ENCODE measurements around the gene ALKAL2.

ALKAL2 gene

DNA sequence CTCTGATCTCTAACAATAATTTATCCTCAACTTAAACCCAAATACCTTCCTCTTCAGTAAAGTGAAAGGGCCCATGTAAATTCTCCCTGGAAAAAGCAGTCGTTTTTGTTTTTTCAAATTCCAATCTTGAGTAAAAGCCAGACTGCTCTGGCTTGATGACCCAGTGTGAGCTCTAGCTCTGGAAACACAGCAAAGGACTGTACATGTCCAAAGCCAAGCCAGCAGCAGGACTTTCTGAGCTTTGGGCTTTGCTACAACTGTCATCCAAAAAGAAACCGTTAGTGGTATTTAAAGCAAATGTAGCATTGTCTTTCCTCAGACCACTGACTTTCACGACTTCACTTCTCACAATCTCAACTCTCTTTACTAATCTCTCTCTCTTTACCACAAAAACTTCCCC, 49.5 kb downstream of the ALKAL2 start:
- no peak for FAIRE-seq

DNA sequence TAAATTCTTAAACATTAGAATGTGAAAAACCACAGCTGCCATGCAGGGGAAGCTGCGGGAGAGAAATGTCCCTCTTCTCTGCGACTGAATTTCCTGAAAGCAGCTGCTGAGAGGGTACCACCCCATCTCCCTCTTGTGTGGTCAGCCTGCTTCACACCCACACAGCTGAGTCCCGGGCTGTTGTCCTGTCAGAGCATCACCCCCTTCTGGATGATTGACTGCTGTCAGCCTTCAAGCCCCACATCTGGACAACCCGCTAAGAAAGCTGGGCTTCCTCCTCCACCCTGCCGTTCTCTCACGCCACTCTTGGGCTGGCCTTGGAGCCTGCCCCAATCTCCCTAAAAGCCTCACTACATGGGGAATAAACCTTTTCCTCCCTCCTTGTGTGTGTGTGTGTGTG, 50.0 kb downstream of the ALKAL2 start:
- FAIRE-seq: no peak

DNA sequence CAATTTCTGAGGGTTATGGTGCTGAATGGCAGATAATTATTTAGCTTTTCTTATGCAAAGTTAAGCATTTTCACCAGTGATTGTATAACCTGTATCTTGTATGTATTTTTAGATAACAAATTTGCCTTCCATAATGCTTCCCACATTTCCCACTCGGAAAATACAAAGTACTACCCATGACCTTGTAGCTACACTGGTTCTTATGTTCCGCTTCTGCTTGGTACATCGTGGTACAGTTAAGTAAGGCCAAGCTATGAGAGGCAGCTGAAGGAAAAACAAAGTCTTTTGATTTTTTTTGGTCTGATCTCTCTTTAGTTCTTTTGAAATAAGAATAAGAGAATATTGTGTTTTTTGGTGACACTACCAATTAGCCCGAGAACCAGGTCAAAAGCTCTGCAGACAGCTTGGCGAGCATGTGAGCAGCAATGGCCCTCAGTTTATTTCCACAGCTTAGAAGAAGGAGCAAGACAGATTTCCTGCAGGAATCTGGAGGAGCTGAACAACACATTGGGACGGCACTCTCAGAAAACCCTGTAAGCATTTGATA, 50.8 kb downstream of the ALKAL2 start:
- no peak for FAIRE-seq

DNA sequence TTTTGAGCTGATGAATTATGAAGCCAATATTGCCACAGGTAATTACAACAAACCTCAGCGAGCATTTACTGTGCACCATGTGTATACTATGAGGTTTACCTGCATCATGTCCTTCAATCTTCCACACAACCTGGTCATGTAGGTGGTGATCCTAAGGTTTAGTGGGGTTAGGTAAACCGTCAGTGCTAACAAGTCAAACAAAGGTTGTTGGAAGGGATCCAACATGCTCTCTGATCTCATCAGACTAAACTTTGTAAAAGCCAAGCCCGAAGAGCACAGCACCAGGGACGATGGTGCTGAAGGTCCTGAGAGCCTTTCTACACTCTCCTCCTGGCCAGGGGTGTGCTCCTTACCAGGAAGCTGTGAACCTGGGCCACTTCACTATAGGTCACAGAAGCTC, 53.5 kb downstream of the ALKAL2 start:
- no peak for FAIRE-seq

GRCh38 chr2:233030-233429, 54.9 kb downstream of the ALKAL2 start:
- no peak for FAIRE-seq

DNA sequence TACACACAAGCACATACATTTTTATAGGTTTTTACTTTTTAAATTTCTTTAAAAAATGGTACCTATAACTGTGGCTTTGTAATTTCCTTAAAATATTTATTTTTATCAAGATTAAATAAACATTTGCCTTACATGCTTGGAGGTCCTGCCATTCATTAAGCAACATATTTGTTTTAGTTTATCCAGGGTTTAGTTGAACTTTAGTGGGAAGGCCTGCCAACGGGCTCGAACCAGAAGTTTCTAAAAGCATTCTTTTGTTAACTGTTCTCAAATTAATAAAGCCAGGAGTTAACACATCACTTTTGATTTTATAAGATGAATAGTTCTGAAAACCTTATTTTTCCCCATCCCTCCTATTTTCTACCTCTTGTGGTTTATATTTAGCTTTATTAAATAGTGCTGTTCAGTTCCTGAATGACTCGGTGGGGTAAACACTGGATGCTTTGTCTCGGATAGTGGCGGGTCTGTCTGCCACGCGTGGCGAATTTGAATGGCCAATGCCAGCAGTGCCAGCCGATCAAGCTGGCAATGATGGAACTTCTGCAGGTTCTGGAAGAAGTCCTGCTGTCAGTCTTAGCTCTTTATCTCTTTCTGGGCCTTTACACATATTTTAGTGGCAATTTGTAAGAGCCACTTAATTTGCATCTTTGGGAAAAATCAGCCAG, 56.2 kb downstream of the ALKAL2 start:
- FAIRE-seq: no peak
